ENCODE results near the gene TEX55.

DNA sequence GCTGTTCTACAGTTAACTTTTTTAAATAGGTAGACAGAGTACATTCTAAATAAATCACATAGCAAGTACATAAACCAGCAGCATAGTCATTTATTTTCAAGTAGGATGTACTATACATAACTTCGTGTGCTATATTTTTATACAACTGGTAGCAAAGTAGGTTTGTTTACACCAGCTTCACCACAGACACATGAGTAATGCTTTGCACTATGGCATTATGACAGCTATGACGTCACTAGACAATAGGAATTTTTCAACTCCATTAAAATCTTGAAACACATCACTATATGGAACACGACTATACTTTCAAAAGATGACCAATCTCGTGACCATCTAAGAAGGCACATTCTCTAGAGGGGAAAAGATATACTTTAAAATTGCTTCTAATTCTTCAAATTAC, 3.5 kb downstream of the TEX55 start:
- TF ChIP-seq, protein P1, sequence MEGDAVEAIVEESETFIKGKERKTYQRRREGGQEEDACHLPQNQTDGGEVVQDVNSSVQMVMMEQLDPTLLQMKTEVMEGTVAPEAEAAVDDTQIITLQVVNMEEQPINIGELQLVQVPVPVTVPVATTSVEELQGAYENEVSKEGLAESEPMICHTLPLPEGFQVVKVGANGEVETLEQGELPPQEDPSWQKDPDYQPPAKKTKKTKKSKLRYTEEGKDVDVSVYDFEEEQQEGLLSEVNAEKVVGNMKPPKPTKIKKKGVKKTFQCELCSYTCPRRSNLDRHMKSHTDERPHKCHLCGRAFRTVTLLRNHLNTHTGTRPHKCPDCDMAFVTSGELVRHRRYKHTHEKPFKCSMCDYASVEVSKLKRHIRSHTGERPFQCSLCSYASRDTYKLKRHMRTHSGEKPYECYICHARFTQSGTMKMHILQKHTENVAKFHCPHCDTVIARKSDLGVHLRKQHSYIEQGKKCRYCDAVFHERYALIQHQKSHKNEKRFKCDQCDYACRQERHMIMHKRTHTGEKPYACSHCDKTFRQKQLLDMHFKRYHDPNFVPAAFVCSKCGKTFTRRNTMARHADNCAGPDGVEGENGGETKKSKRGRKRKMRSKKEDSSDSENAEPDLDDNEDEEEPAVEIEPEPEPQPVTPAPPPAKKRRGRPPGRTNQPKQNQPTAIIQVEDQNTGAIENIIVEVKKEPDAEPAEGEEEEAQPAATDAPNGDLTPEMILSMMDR (IDR thresholded peaks at IDR 0.05; ENCODE audit: borderline replicate concordance, extremely low read depth, low read length, poor library complexity, severe bottlenecking), result no peak
- no peak for TF ChIP-seq EZH2 (IDR thresholded peaks at IDR 0.05; ENCODE audit: borderline replicate concordance, low read depth, low read length, severe bottlenecking)
